Caco-2 (cell line): ENCODE measurements around the gene DLGAP4. TPM values are rescaled to one million over a fixed set of nuclear protein-coding genes. Genes with fewer than 3 reads are reported as not detected.
A peak's percentile ranks its signal among the peaks of the same experiment; 100 is the strongest.

Source experiments
- BruUV-seq: library from RNA; stranded (reverse); fragments of 400-500 nt; replicated peaks from 2 replicates; lab custom pipeline; 2021; lab: Mats Ljungman, UMichigan
- CTCF ChIA-PET: fragments of 300-600 bp; sonication (Branson Sonifier 250); formaldehyde crosslinking; loops from one replicate; lab custom pipeline; 2022; ENCODE audit warnings: antibody characterized with exemption; lab: Charles Lee
- POLR2A ChIA-PET: fragments of 300-600 bp; sonication (Branson Sonifier 250); formaldehyde crosslinking; loops from one replicate; lab custom pipeline; 2022; ENCODE audit warnings: antibody characterized with exemption; lab: Charles Lee
- DNase-seq, 2 experiments: peaks; one replicate each; pipeline versions ENCODE4 v3.0.0 to v3.0.0-alpha.2; 2020 to 2022
- H3K27me3 ChIP-seq: replicated peaks from 2 replicates; pipeline ENCODE4 v1.6.0; 2011; ENCODE audit warnings: low read length; ENCODE audit not compliant: control insufficient read depth, insufficient read depth
- H3K36me3 ChIP-seq: 2 replicates; pipeline ENCODE4 v1.5.1; 2011; ENCODE audit warnings: low read length; ENCODE audit not compliant: control insufficient read depth, insufficient read depth
- H3K4me1 ChIP-seq: fragments of 250-450 bp; sonication (Bioruptor Pico); 2 replicates; pipeline ENCODE4 v1.5.1; 2020; ENCODE audit warnings: mild to moderate bottlenecking
- H3K4me3 ChIP-seq: 2 replicates; pipeline ENCODE4 v1.5.1; 2011; ENCODE audit warnings: low read depth, mild to moderate bottlenecking, control low read depth, low read length
- H3K9me3 ChIP-seq: fragments of 250-450 bp; sonication (Bioruptor Pico); 2 replicates; pipeline ENCODE4 v1.5.1; 2020; ENCODE audit warnings: mild to moderate bottlenecking, moderate library complexity
- H3K27ac Mint-ChIP-seq: one replicate; pipeline ENCODE4 v1.8.0; 2022; ENCODE audit warnings: mixed read lengths; ENCODE audit not compliant: unreplicated experiment
- H3K27me3 Mint-ChIP-seq: one replicate; pipeline ENCODE4 v1.8.0; 2022; ENCODE audit warnings: mixed read lengths; ENCODE audit not compliant: insufficient read depth, unreplicated experiment
- H3K36me3 Mint-ChIP-seq: one replicate; pipeline ENCODE4 v1.8.0; 2022; ENCODE audit warnings: mild to moderate bottlenecking, mixed read lengths; ENCODE audit not compliant: insufficient read depth, unreplicated experiment
- H3K4me1 Mint-ChIP-seq: one replicate; pipeline ENCODE4 v1.8.0; 2022; ENCODE audit warnings: low read depth, mixed read lengths; ENCODE audit not compliant: unreplicated experiment
- H3K4me3 Mint-ChIP-seq: one replicate; pipeline ENCODE4 v1.8.0; 2022; ENCODE audit warnings: mild to moderate bottlenecking, moderate library complexity, mixed read lengths; ENCODE audit not compliant: unreplicated experiment
- H3K9me3 Mint-ChIP-seq: one replicate; pipeline ENCODE4 v1.8.0; 2022; ENCODE audit warnings: mixed read lengths; ENCODE audit not compliant: unreplicated experiment
- CTCF ChIP-seq, 2 experiments: fragments of 200-600 bp in 1 of 2; IDR thresholded peaks; 1 replicate in 1 of 2; 2 replicates in 1 of 2; pipeline versions ENCODE4 v1.5.1 to v1.8.0; 2011 to 2022; ENCODE audit warnings: antibody characterized with exemption in 1 of 2, control low read depth in 1 of 2, inconsistent platforms in 1 of 2, low read depth in 1 of 2, low read length in 1 of 2, mild to moderate bottlenecking in 1 of 2, moderate library complexity in 1 of 2; ENCODE audit not compliant: insufficient read depth in 1 of 2, severe bottlenecking in 1 of 2, unreplicated experiment in 1 of 2
- intact Hi-C: fragments of 100-400 bp; cut with micrococcal nuclease; formaldehyde crosslinking; loops from one replicate; pipeline ENCODE4 v1.10.0; 2022; ENCODE audit not compliant: unreplicated experiment
- total RNA-seq: library from RNA; stranded (reverse); gene quantifications from 2 replicates; pipeline ENCODE4 v1.2.3, GENCODE V29; 2022

The DLGAP4 gene
- total RNA-seq, 1 experiment from 2014 or later: 122 TPM

- Mint-ChIP-seq H3K36me3 (no peaks in the 10 kb centered on the region), H3K9me3 (peaks cover 12% of the 10 kb centered on the region), H3K27ac (no peak overlapping the region), H3K4me3 (no peak overlapping the region), H3K4me1 (no peaks in the 10 kb centered on the region), H3K27me3 (peaks cover 12% of the 10 kb centered on the region)
- no peaks in the 10 kb centered on the region for H3K36me3 ChIP-seq
- BruUV-seq: no TSS peak
- POLR2A ChIA-PET: interaction anchor here (0.7 kb wide), 1 partner anchor 163 kb away, joined by 3 read pairs; the partner anchor contains the start of gene AAR2
- H3K9me3 ChIP-seq: 0 out of 2 replicates have a peak, but pooled peaks cover 2% of the 10 kb centered on the region
- peak; percentile 86 to 87 for DNase-seq
- no peaks in the 10 kb centered on the region for H3K4me1 ChIP-seq
- H3K4me3 ChIP-seq: no peak overlapping the region
- H3K27me3 ChIP-seq: no peaks in the 10 kb centered on the region
- CTCF ChIA-PET: interaction anchor here (0.5 to 2.2 kb wide), 30 partner anchors 8 to 1611 kb away, joined by 3 to 31 read pairs (median 4); partner anchors contain the start of gene AAR2
- peak; percentile 69 to 72 for TF ChIP-seq CTCF (IDR thresholded peaks at IDR 0.05; ENCODE audit: insufficient read depth in 1 of 2, low read depth in 1 of 2, low read length in 1 of 2, severe bottlenecking in 1 of 2, unreplicated experiment in 1 of 2)
- intact Hi-C loops: loop anchor here (5.0 kb wide), 2 partner anchors 37 to 127 kb away; no protein-coding TSS in a partner anchor
These were observed 93.2 kb downstream of the DLGAP4 start for GRCh38 chr20:36399147-36399968.

- intact Hi-C loops: loop anchor here (5.0 kb wide), 2 partner anchors 38 to 128 kb away; no protein-coding TSS in a partner anchor
- ChIA-PET POLR2A (interaction anchor here (0.7 kb wide), 1 partner anchor 164 kb away, joined by 3 read pairs; the partner anchor contains the start of gene AAR2), CTCF (interaction anchor here (0.5 to 2.2 kb wide), 25 partner anchors 8 to 1610 kb away, joined by 3 to 31 read pairs (median 5); partner anchors contain the start of gene AAR2)
- H3K27ac Mint-ChIP-seq: no peak overlapping the region
- no peak for TF ChIP-seq CTCF (IDR thresholded peaks at IDR 0.05; ENCODE audit: insufficient read depth in 1 of 2, low read depth in 1 of 2, low read length in 1 of 2, severe bottlenecking in 1 of 2, unreplicated experiment in 1 of 2)
- DNase-seq: no peak
- H3K9me3 Mint-ChIP-seq: peaks cover 12% of the 10 kb centered on the region
- no peaks in the 10 kb centered on the region for H3K4me1 ChIP-seq
- no peaks in the 10 kb centered on the region for H3K27me3 ChIP-seq
- H3K36me3 ChIP-seq: no peaks in the 10 kb centered on the region
- H3K36me3 Mint-ChIP-seq: no peaks in the 10 kb centered on the region
- H3K4me3 ChIP-seq: no peak overlapping the region
- H3K4me1 Mint-ChIP-seq: no peaks in the 10 kb centered on the region
- BruUV-seq: no TSS peak
- H3K9me3 ChIP-seq: 0 out of 2 replicates have a peak, but pooled peaks cover 2% of the 10 kb centered on the region
- H3K27me3 Mint-ChIP-seq: peaks cover 12% of the 10 kb centered on the region
- H3K4me3 Mint-ChIP-seq: no peak overlapping the region
These were observed 93.9 kb downstream of the DLGAP4 start for GRCh38 chr20:36399969-36400545.
